H7 (cell line): ENCODE measurements around the gene CETN2. TPM values are rescaled to one million over a fixed set of nuclear protein-coding genes. Genes with fewer than 3 reads are reported as not detected.
"Not testable (repeated sequence)": the region's sequence is repeated elsewhere in the genome, so short reads cannot be mapped to it uniquely, and the experiment has no call there.

Experiments
- DNase-seq: peaks from one replicate; pipeline ENCODE4 v3.0.0; 2012
- H3K27me3 ChIP-seq: 2 replicates; pipeline ENCODE4 v1.6.0; 2011; ENCODE audit warnings: mild to moderate bottlenecking, low read length; ENCODE audit not compliant: control insufficient read depth, insufficient read depth
- H3K36me3 ChIP-seq: replicated peaks from 2 replicates; pipeline ENCODE4 v1.5.1; 2011; ENCODE audit warnings: low read length; ENCODE audit not compliant: control insufficient read depth, insufficient read depth
- H3K4me3 ChIP-seq: 2 replicates; pipeline ENCODE4 v1.5.1; 2011; ENCODE audit warnings: low read depth, mild to moderate bottlenecking, control low read depth, low read length, moderate library complexity; ENCODE audit not compliant: insufficient read depth
- total RNA-seq: library from RNA; depleted of rRNA; stranded (reverse); fragments of >200 nt; shearing (Covaris generic); gene quantifications from 2 replicates; pipeline ENCODE4 v1.2.3, GENCODE V29; 2014; rRNA removed

Gene CETN2
- total RNA-seq, 1 experiment from 2014 or later, result 26.2 TPM

DNA sequence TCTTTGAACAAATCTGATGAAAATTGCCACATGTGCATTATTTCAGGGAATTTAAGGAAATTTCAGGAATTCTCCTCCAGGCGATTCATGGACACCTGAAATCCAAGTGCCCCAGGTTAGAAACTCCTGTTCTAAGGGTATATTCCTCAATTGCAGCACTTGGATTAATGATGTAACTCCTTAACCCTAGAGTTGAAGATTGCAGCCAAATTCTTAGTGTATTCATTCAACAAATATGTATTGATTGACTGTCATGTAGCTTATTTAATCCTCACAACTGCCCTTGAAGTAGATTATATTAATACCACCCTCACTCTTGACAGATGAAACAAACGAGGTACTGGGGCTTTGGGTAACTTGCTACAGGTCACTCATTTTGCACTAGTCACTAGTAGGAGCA lies 11.3 kb downstream of the CETN2 start:
- Histone ChIP-seq H3K27me3 (no peaks in the 10 kb centered on the region; the same call in 1 of the 2 replicates), H3K4me3 (no peak overlapping the region), H3K36me3 (no peaks in the 10 kb centered on the region)
- DNase-seq, result no peak

DNA sequence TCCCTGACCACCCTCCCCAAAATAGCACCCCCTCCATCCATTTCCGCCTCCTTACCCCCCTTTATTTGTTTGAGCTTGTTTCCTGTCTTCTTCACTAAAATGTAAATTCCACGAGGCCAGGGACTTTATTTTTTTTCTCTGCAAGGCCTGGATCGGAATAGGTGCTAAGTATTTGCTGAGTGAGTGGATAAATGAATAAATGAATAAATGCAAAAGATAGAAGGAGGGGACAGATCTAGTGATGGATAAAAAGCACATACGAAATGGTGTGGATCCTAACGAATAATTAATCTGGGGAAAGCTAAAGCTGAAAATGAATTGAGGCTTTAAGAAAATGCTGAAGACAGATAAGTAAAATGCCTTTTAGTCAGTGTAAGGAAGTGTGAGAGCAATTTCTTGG lies 12.2 kb downstream of the CETN2 start:
- no peak overlapping the region for H3K4me3 ChIP-seq
- no peaks in the 10 kb centered on the region; the same call in 1 of the 2 replicates for H3K27me3 ChIP-seq
- H3K36me3 ChIP-seq, result no peaks in the 10 kb centered on the region
- DNase-seq, result no peak

DNA sequence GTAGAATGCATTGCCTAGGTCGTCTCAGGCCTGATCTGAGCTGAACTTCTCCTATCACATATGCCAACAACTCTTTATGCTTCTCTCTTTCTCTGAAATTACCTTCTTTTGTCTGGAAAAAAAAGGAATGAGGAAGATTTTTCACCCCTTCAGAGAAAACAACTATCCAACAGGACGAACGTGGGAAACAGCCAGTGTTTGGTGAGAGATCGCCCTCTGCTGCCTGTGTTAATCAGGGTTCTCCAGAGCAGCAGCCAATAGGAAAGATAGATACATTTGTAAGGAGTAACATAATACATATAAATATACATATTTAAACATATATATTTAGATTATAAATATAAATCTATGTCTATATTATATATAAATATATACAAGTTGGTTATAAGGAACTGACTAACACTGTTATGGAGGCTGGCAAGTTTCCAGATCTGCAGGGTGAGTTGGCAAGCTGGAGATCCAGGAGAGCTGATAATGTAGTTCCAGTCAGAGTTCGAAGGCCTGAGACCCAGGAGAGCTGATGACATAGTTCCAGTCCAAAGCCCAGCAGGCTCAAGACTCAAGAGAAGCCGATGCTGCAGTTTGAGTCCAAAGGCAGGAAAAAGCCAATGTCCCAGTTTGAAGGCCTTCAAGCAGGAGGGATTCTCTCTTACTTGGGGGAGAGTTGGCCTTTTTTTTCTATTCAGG lies 13.3 kb downstream of the CETN2 start:
- no peak for DNase-seq
- Histone ChIP-seq H3K27me3 (no peaks in the 10 kb centered on the region), H3K36me3 (no peaks in the 10 kb centered on the region), H3K4me3 (no peak overlapping the region)

DNA sequence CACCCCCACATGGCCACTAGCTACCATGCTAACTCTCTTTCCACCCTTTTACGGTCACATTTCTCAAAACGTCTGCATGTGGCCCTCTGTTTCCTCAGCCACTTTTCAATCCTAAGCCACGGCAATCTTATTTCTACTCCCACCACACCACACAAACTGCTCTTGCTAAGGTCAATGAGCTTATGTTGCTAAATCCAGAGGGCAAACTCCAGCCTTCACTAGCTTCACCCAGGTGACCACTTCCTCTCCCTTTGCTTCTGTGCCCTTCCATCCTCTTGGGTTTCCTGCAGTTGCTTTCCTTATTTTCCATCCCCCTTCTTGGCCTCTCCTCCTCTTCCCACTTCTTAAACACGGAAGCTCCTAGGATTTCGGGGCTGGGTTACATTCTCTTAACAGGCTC lies 16.5 kb downstream of the CETN2 start:
- Histone ChIP-seq H3K27me3 (no peaks in the 10 kb centered on the region), H3K36me3 (no peaks in the 10 kb centered on the region), H3K4me3 (no peak overlapping the region)
- DNase-seq, result no peak

DNA sequence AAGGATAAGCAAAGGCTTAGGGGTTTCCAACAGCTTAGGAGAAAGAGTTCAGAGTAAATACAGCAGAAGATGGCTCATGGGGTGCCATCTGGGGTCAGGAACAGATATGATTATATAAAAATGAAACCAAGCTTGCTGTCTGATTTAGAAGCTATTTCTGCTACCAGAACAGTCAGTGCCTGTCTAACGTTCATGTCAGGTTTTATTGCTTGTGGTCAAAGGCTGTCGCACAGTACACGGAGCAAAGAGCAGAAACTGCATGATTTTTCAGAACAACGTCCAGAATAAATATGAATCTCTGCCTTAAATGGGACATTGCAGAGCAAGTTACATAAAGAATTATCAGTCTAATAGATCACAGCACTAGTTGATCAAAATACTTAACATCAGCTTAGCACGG lies 17.4 kb downstream of the CETN2 start:
- no peak for DNase-seq
- Histone ChIP-seq H3K27me3 (no peaks in the 10 kb centered on the region), H3K4me3 (no peak overlapping the region), H3K36me3 (no peaks in the 10 kb centered on the region)

DNA sequence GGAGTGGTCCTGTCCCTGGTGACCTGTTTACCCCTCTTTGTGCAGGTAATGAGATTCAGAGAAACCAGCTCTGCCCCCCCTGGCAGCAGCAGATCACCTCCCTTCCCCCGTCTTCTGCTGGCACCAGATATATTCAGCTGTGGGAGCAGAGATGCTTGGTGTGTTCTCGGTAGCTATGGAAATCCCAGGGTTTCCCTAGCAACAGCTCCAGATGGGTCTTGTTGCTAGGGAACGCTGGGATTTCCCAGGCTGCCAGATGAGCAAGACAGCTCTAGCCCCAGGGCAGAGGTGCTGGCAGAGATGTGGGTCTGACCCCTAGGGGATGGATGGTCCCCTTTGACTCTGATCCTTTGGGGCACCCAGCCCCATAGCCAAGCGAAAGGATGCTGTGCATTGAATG lies 20.2 kb downstream of the CETN2 start:
- DNase-seq, result no peak
- H3K36me3 ChIP-seq, result no peaks in the 10 kb centered on the region
- H3K27me3 ChIP-seq, result no peaks in the 10 kb centered on the region
- H3K4me3 ChIP-seq, result no peak overlapping the region

DNA sequence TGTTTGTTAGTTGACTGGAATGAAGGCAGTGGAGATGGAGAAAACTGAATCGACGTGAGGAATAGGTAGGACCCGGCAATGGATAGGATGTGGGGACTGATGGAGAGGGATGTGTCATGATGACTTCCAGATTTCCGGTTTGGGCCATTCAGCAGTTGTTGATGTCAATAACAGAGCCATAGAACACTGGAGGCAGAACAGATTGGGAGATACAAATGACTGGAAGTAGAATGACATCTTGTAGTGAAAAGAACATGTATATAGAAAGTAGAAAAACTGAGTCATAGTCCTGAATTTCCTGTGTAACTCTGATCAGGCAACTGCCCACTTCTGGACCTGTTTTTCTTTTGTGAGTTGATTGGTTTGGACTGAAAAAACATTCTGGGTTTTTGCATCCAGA lies 24.5 kb downstream of the CETN2 start:
- no peak overlapping the region for H3K4me3 ChIP-seq
- no peaks in the 10 kb centered on the region for H3K27me3 ChIP-seq
- DNase-seq, result no peak
- H3K36me3 ChIP-seq, result no peaks in the 10 kb centered on the region

DNA sequence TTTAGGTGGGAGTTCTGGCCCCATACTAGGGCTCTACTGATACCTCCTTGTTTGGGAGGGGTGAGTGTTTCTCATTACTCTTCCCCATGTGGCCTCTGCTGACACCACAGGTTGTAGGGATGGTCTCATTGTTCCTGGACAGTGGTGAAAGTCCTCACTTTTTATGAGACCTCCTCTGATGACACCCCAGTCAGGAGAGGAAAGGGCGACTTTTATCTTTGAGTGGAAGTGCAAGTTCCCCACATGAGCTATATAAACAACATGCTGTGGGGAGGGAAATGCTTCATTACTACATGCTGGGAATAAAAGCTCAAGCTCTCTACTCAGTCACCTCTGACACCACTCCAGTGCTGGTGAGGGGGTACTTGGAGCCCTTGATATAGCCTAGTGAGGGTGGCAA lies 31.6 kb downstream of the CETN2 start:
- DNase-seq, result no peak
- H3K27me3 ChIP-seq, result no peaks in the 10 kb centered on the region
- no peak overlapping the region for H3K4me3 ChIP-seq
- no peaks in the 10 kb centered on the region for H3K36me3 ChIP-seq

DNA sequence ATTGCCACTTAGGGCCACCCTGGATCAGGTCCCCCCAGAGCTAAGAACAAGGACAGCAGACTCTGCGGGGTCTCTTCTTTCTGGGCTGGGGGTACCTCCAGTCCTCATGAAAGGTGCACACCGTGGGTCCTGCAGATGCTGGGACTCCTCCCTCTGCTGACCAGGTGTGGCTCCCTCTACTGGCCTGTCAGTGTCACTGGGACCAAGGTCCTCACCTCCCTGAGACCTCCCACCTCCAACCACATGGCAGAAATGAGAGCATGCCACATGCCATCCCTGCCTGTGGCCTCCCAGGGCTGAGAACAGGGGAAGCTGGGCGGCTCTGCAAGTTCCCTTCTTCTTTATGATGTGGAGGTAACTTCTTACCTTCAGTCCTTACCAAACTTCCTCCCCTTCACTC lies 43.5 kb downstream of the CETN2 start:
- not testable (repeated sequence) for H3K27me3 ChIP-seq, H3K4me3 ChIP-seq, DNase-seq, H3K36me3 ChIP-seq

Other genes starting within 250 kb of the CETN2 start
- 3.5 and 3.8 TPM in 2 replicates for gene GABRQ, start 192.9 kb downstream of the CETN2 start, total RNA-seq
- 0.07 TPM in 1 of 2 replicates, not detected in the other for gene MAGEA3, start 132.0 kb downstream of the CETN2 start, total RNA-seq
- gene CSAG2, start 121.5 kb downstream of the CETN2 start, total RNA-seq, result 0.28 TPM in 1 of 2 replicates, not detected in the other
- gene MAGEA2B, start 116.1 kb downstream of the CETN2 start, total RNA-seq, result 3.1 TPM in 1 of 2 replicates, not detected in the other
- gene CSAG1, start 97.0 kb downstream of the CETN2 start, total RNA-seq, result not detected in 2 replicates
- not detected in 2 replicates for gene MAGEA12, start 97.0 kb downstream of the CETN2 start, total RNA-seq
- gene MAGEA2, start 76.9 kb downstream of the CETN2 start, total RNA-seq, result 1.2 and 3.5 TPM in 2 replicates
- gene CSAG3, start 71.5 kb downstream of the CETN2 start, total RNA-seq, result 0.52 TPM in 1 of 2 replicates, not detected in the other
- gene MAGEA6, start 61.1 kb downstream of the CETN2 start, total RNA-seq, result not detected in 2 replicates
- 17.2 and 18.0 TPM in 2 replicates for gene NSDHL, start 306 bp upstream of the CETN2 start, total RNA-seq
- 7.0 and 7.8 TPM in 2 replicates for gene ZNF185, start 67.3 kb upstream of the CETN2 start, total RNA-seq
- 0.22 TPM in 1 of 2 replicates, not detected in the other for gene PNMA5, start 163.4 kb upstream of the CETN2 start, total RNA-seq
- 5.2 and 9.2 TPM in 2 replicates for gene PNMA3, start 225.7 kb upstream of the CETN2 start, total RNA-seq
- 7.5 and 9.8 TPM in 2 replicates for gene PNMA6A, start 241.7 kb upstream of the CETN2 start, total RNA-seq